ENCODE results near the gene NOD2.

DNA sequence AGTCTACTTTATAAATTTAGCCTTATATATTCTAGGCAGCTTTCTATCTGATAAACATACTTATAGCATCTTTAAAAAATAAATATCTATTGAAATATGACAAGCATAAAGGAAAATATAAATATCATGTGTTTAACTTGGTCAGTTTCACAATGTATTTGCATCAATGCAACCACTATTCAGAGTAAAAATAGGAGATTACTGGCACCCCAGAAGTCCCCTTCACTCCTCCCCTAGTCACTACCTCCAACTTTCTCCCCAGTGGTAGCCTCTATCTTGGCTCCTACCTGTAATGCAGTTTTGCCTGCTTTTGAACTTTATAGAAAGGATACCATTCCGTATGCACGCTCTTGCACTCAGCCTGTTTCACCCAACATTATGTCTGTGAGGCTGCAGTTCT is 3.2 kb upstream of the NOD2 start:
- TF ChIP-seq CTCF (conservative IDR thresholded peaks at IDR 0.05) (no peak), ZFX (IDR thresholded peaks at IDR 0.05) (no peak)

Measured in C4-2B (cell line).